Measurements from ENCODE around the gene GRIN2C. TPM values are rescaled to one million over a fixed set of nuclear protein-coding genes. Genes with fewer than 3 reads are reported as not detected.
"Not testable (repeated sequence)": the region's sequence is repeated elsewhere in the genome, so short reads cannot be mapped to it uniquely, and the experiment has no call there.

GRIN2C gene
- polyA plus RNA-seq = under 1 TPM in 2 of 4 donors, not detected in 2; 0.28 to 0.37 TPM
- long read RNA-seq, donor 1 = 0 reads
- long read RNA-seq, donor 2 = 0 reads
- long read RNA-seq, donor 3 = 0 reads
- long read RNA-seq, donor 4 = 0 reads
- long read RNA-seq, donor 5 = 0 reads
- long read RNA-seq, donor 6 = 0 reads
- long read RNA-seq, donor 7 = 0 reads
- long read RNA-seq, donor 8 = 0 reads
- long read RNA-seq, donor 9 = 0 reads
- long read RNA-seq, donor 10 = 0 reads

DNA sequence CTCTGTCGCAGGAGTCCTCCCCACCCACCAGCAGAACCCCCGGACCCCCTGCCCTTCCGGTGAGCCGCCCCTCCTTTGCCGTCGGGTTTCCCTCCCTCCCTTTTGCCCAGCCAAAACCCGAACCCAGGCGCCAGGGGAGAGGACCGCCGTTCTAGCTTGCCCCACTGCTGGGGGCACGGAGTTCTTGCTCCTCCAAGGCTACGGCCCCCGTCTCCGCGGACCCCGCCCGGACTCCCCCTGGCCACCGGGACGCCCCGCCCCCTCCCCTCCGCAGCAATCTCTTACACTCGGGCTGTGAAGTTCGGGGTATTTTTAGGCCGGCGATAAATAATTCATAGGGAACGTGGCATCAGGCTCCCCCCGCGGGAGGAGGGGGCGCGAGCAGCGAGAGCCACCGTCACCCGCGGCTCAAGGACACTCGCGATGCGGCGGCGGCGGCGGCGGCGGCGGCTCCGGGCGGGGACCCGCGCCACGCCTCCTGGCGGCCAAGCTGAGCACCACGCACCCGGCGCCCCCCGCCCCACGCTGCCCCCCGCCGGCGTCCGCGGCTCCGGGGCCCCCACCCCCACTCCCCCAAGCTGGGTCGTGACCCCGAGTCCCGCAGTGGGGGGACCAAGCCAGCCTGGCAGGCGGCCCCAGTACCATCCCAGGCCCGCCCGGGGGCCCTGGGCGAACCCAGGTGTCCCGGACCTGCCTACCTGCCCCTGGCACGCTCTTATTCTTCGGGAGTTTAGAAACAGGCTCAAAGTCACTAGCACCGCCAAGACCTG is at the start of gene GRIN2C:
TSS of gene GRIN2C (minus strand) at position 427 of the 770 bp plus-strand sequence. CDS start 4,793 bp downstream, outside the sequence.
- DNase-seq (no peak), FAIRE-seq (no peak)
- Histone ChIP-seq H3K36me3 (ENCODE audit: control insufficient read depth in 3 of 3, insufficient read depth in 2 of 3, low read depth in 1 of 3, low read length in 3 of 3) (peaks cover 0 to 7% (median 0%) of the 10 kb centered on the region in 3 donors), H3K4me1 (ENCODE audit: control insufficient read depth in 3 of 3, insufficient read depth in 2 of 3, low read depth in 1 of 3, low read length in 2 of 3) (peaks cover 0 to 20% (median 3%) of the 10 kb centered on the region in 3 donors), H3K27ac (ENCODE audit: low read depth in 1 of 3, low read length in 2 of 3) (no peak within 1 kb of the TSS), H3K9me3 (ENCODE audit: control insufficient read depth in 2 of 2, insufficient read depth in 1 of 2, low read depth in 1 of 2, low read length in 1 of 2) (no peaks in the 10 kb centered on the region), H3K4me3 (ENCODE audit: low read depth in 1 of 3, low read length in 3 of 3) (no peak within 1 kb of the TSS), H3K27me3 (ENCODE audit: control insufficient read depth in 3 of 3, insufficient read depth in 3 of 3, low read length in 3 of 3) (peaks cover 0 to 69% (median 34%) of the 10 kb centered on the region in 3 donors)
- WGBS, 3 donors = 2 to 3% (median 2%) methylated on average over 40 to 72 of the region's 72 CpGs

DNA sequence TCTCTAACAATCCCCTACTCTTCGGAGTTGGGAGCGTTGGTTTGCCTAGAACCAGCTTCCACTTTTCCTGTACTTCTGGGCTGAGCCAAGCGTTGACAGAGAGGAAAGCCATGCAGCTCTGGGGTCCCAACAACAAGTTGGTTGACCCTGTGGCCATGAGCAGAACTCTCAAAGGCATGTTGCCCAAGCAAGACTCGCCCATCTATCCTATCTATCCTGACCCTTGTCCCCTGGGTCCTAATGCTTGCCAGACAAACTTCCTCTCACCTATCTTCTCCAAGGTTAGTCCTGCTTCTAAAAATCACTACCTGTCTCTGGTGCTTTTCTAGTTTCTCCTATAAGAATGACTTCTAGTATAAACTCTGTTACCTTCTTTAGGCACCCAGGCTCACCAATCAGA is 49.4 kb upstream of the GRIN2C start:
- DNase-seq = peak; percentile 38 to 53
- 66 to 71% (median 68%) methylated on average over 4 of the region's 4 CpGs for WGBS, 3 donors
- FAIRE-seq; H3K27me3 ChIP-seq (ENCODE audit: control insufficient read depth in 3 of 3, insufficient read depth in 3 of 3, low read length in 3 of 3); H3K4me3 ChIP-seq (ENCODE audit: low read depth in 1 of 3, low read length in 3 of 3); H3K27ac ChIP-seq (ENCODE audit: low read depth in 1 of 3, low read length in 2 of 3); H3K36me3 ChIP-seq (ENCODE audit: control insufficient read depth in 3 of 3, insufficient read depth in 2 of 3, low read depth in 1 of 3, low read length in 3 of 3); H3K9me3 ChIP-seq (ENCODE audit: control insufficient read depth in 2 of 2, insufficient read depth in 1 of 2, low read depth in 1 of 2, low read length in 1 of 2): not testable (repeated sequence)
- peaks cover 0 to 16% (median 0%) of the 10 kb centered on the region in 3 donors for H3K4me1 ChIP-seq (ENCODE audit: control insufficient read depth in 3 of 3, insufficient read depth in 2 of 3, low read depth in 1 of 3, low read length in 2 of 3)

- Histone ChIP-seq H3K27me3 (ENCODE audit: control insufficient read depth in 3 of 3, insufficient read depth in 3 of 3, low read length in 3 of 3) (peaks cover 0 to 2% (median 0%) of the 10 kb centered on the region in 3 donors), H3K4me3 (ENCODE audit: low read depth in 1 of 3, low read length in 3 of 3) (no peak overlapping the region), H3K27ac (ENCODE audit: low read depth in 1 of 3, low read length in 2 of 3) (no peak overlapping the region), H3K9me3 (ENCODE audit: control insufficient read depth in 2 of 2, insufficient read depth in 1 of 2, low read depth in 1 of 2, low read length in 1 of 2) (no peaks in the 10 kb centered on the region), H3K36me3 (ENCODE audit: control insufficient read depth in 3 of 3, insufficient read depth in 2 of 3, low read depth in 1 of 3, low read length in 3 of 3) (no peaks in the 10 kb centered on the region), H3K4me1 (ENCODE audit: control insufficient read depth in 3 of 3, insufficient read depth in 2 of 3, low read depth in 1 of 3, low read length in 2 of 3) (peaks cover 0 to 8% (median 0%) of the 10 kb centered on the region in 3 donors)
- DNase-seq (no peak), FAIRE-seq (no peak)
- WGBS, 3 donors = 96 to 97% (median 96%) methylated on average over 26 to 34 of the region's 34 CpGs
Measured at GRCh38 chr17:74907012-74907411, 47.3 kb upstream of the GRIN2C start.

DNA sequence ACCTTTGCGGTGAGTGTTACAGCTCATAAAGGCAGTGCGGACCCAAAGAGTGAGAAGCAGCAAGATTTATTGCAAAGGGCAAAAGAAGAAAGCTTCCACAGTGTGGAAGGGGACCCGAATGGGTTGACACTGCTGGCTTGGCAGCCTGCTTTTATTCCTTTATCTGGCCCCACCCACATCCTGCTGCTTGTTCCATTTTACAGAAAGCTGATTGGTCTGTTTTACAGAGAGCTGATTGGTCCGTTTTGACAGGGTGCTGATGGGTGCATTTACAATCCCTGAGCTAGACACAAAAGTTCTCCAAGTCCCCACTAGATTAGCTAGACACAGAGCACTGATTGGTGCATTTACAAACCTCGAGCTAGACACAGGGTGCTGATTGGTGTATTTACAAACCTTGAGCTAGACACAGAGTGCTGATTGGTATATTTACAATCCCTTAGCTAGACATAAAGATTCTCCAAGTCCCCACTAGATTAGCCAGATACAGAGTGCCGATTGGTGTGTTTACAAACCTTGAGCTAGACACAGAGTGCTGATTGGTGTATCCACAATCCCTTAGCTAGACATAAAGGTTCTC is 46.6 kb upstream of the GRIN2C start:
- not testable (repeated sequence) for FAIRE-seq; H3K4me1 ChIP-seq (ENCODE audit: control insufficient read depth in 3 of 3, insufficient read depth in 2 of 3, low read depth in 1 of 3, low read length in 2 of 3); DNase-seq; H3K9me3 ChIP-seq (ENCODE audit: control insufficient read depth in 2 of 2, insufficient read depth in 1 of 2, low read depth in 1 of 2, low read length in 1 of 2); H3K27me3 ChIP-seq (ENCODE audit: control insufficient read depth in 3 of 3, insufficient read depth in 3 of 3, low read length in 3 of 3); H3K36me3 ChIP-seq (ENCODE audit: control insufficient read depth in 3 of 3, insufficient read depth in 2 of 3, low read depth in 1 of 3, low read length in 3 of 3); H3K27ac ChIP-seq (ENCODE audit: low read depth in 1 of 3, low read length in 2 of 3); H3K4me3 ChIP-seq (ENCODE audit: low read depth in 1 of 3, low read length in 3 of 3)
- 66 to 71% (median 67%) methylated on average over 6 of the region's 6 CpGs for WGBS, 3 donors

DNA sequence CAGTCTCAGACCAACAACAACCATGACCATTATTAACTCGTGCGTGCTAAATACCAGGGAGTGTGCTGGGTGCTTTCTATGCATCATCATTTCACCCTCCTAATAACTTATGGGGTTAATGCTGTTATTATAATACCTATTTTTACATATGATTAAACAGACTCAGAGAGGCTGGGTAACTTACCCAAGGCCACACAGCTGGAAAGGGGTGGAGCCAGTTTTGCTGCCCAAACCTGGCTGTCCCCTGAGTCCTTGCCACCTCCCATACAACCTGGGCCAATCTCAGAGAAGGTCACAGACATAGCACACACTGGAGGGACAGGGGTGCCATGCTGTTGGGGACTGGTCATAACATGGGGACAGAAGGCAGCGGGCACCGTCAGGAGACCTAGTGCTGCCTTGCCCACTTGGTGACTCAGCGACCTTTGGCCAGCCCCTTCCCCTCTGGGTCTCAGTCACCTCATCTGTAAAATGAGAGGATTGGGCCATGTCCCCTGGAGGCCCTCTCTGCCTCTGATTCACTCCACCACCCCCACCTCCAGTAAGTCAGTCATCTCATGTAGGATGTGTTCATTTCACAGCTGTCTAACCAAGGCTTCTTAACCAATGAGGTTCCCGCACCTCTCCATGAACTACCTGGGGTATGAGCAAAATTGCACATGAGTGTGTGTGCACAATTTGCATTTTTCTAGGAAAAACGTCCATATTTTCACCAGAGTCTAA is 45.2 kb upstream of the GRIN2C start:
- WGBS, 3 donors = 70 to 74% (median 70%) methylated on average over 7 of the region's 7 CpGs
- Histone ChIP-seq H3K27me3 (ENCODE audit: control insufficient read depth in 3 of 3, insufficient read depth in 3 of 3, low read length in 3 of 3) (peaks cover 0 to 3% (median 2%) of the 10 kb centered on the region in 3 donors), H3K9me3 (ENCODE audit: control insufficient read depth in 2 of 2, insufficient read depth in 1 of 2, low read depth in 1 of 2, low read length in 1 of 2) (no peaks in the 10 kb centered on the region), H3K27ac (ENCODE audit: low read depth in 1 of 3, low read length in 2 of 3) (no peak overlapping the region), H3K36me3 (ENCODE audit: control insufficient read depth in 3 of 3, insufficient read depth in 2 of 3, low read depth in 1 of 3, low read length in 3 of 3) (no peaks in the 10 kb centered on the region), H3K4me1 (ENCODE audit: control insufficient read depth in 3 of 3, insufficient read depth in 2 of 3, low read depth in 1 of 3, low read length in 2 of 3) (no peaks in the 10 kb centered on the region), H3K4me3 (ENCODE audit: low read depth in 1 of 3, low read length in 3 of 3) (no peak overlapping the region)
- no peak for DNase-seq
- no peak for FAIRE-seq

DNA sequence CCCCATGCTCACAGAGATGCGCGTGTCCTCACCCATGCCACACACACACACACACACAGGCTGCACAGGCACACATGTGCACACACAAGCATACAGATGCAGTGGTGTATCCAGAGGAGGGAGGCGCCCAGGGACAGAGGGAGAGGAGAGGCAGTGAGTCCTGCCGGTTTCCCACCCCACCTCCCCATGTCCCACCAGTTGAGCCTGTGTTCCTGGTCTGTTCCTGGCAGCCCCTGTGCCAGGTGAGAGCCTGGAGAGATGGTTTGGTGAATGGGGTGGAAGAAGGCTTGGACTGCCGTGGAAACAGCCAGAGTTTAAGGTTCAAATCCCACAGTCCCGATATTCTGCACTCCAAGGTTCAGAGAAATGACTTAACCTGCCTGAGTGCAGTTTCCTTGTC is 44.0 kb upstream of the GRIN2C start:
- H3K36me3 ChIP-seq (ENCODE audit: control insufficient read depth in 3 of 3, insufficient read depth in 2 of 3, low read depth in 1 of 3, low read length in 3 of 3) = no peaks in the 10 kb centered on the region
- no peak overlapping the region for H3K27ac ChIP-seq (ENCODE audit: low read depth in 1 of 3, low read length in 2 of 3)
- DNase-seq (no peak), FAIRE-seq (no peak)
- H3K4me3 ChIP-seq (ENCODE audit: low read depth in 1 of 3, low read length in 3 of 3) = no peak overlapping the region
- no peaks in the 10 kb centered on the region for H3K9me3 ChIP-seq (ENCODE audit: control insufficient read depth in 2 of 2, insufficient read depth in 1 of 2, low read depth in 1 of 2, low read length in 1 of 2)
- H3K27me3 ChIP-seq (ENCODE audit: control insufficient read depth in 3 of 3, insufficient read depth in 3 of 3, low read length in 3 of 3) = peaks cover 0 to 3% (median 0%) of the 10 kb centered on the region in 3 donors
- 40 to 66% (median 51%) methylated on average over 6 of the region's 6 CpGs for WGBS, 3 donors
- no peaks in the 10 kb centered on the region for H3K4me1 ChIP-seq (ENCODE audit: control insufficient read depth in 3 of 3, insufficient read depth in 2 of 3, low read depth in 1 of 3, low read length in 2 of 3)

GRCh38 chr17:74903034-74903433 is 43.3 kb upstream of the GRIN2C start:
- H3K4me1 ChIP-seq (ENCODE audit: control insufficient read depth in 3 of 3, insufficient read depth in 2 of 3, low read depth in 1 of 3, low read length in 2 of 3) = no peaks in the 10 kb centered on the region
- H3K4me3 ChIP-seq (ENCODE audit: low read depth in 1 of 3, low read length in 3 of 3) = no peak overlapping the region
- H3K36me3 ChIP-seq (ENCODE audit: control insufficient read depth in 3 of 3, insufficient read depth in 2 of 3, low read depth in 1 of 3, low read length in 3 of 3) = no peaks in the 10 kb centered on the region
- H3K9me3 ChIP-seq (ENCODE audit: control insufficient read depth in 2 of 2, insufficient read depth in 1 of 2, low read depth in 1 of 2, low read length in 1 of 2) = no peaks in the 10 kb centered on the region
- peaks cover 0 to 3% (median 0%) of the 10 kb centered on the region in 3 donors for H3K27me3 ChIP-seq (ENCODE audit: control insufficient read depth in 3 of 3, insufficient read depth in 3 of 3, low read length in 3 of 3)
- no peak for DNase-seq
- H3K27ac ChIP-seq (ENCODE audit: low read depth in 1 of 3, low read length in 2 of 3) = no peak overlapping the region
- whole genome bisulfite sequencing, 3 donors = 79 to 87% (median 82%) methylated on average over 9 of the region's 9 CpGs
- FAIRE-seq = no peak

Data from small intestine (tissue), 16 donors.